B cell (primary cell): ENCODE results near the gene KCNQ5. TPM values are rescaled to one million over a fixed set of nuclear protein-coding genes. Genes with fewer than 3 reads are reported as not detected.

Source experiments
- ATAC-seq: fragments of 200-7000 bp; cut with Tn5 transposase; one replicate; pipeline ENCODE4 v1.10.0; 2021; ENCODE audit warnings: low read depth, mild to moderate bottlenecking, moderate number of reproducible peaks, moderate library complexity
- CTCF ChIA-PET: fragments of 350-600 bp; sonication (Branson Sonifier 250); formaldehyde crosslinking; loops from one replicate; lab custom pipeline; 2021; ENCODE audit warnings: antibody characterized with exemption, inconsistent platforms; lab: Charles Lee
- POLR2A ChIA-PET: fragments of 350-600 bp; sonication (Branson Sonifier 250); formaldehyde crosslinking; loops from one replicate; lab custom pipeline; 2021; ENCODE audit warnings: antibody characterized with exemption; lab: Charles Lee
- DNase-seq: peaks from one replicate; pipeline ENCODE4 v3.0.0; 2013
- H2AFZ ChIP-seq: 2 replicates; pipeline ENCODE4 v1.6.1; 2012; ENCODE audit warnings: mild to moderate bottlenecking, low read depth, low read length; ENCODE audit not compliant: insufficient read depth, poor library complexity, severe bottlenecking
- H3K27ac ChIP-seq, 2 donors: 1 replicate in 1 of 2; 2 replicates in 1 of 2; pipeline ENCODE4 v1.5.1; 2012 to 2013; ENCODE audit warnings: low read length in 2 of 2, mild to moderate bottlenecking in 2 of 2, moderate library complexity in 1 of 2
- H3K27me3 ChIP-seq, 4 experiments: fragments of 200-600 bp in 1 of 4; sonication (generic) in 1 of 4; replicated peaks in 1 of 4; 1 replicate in 2 of 4; 2 replicates in 2 of 4; pipeline versions ENCODE4 v1.6.1 to v1.7.0; 2013 to 2016; ENCODE audit warnings: low read length in 3 of 4, mild to moderate bottlenecking in 2 of 4, mixed read lengths in 1 of 4, moderate library complexity in 1 of 4; ENCODE audit not compliant: insufficient read depth in 4 of 4, control insufficient read depth in 3 of 4; ENCODE audit errors: control extremely low read depth in 1 of 4
- H3K36me3 ChIP-seq, 2 experiments: replicated peaks in 1 of 2; 1 replicate in 1 of 2; 2 replicates in 1 of 2; pipeline versions ENCODE4 v1.6.1 to v1.7.1; 2013; ENCODE audit warnings: low read length in 1 of 2; ENCODE audit not compliant: insufficient read depth in 2 of 2, control insufficient read depth in 1 of 2; ENCODE audit errors: control extremely low read depth in 1 of 2, extremely low read depth in 1 of 2
- H3K4me1 ChIP-seq, 2 donors: fragments of 200-600 bp in 1 of 2; sonication (generic) in 1 of 2; 1 replicate in 1 of 2; 2 replicates in 1 of 2; pipeline versions ENCODE4 v1.5.1 to v1.6.1; 2013 to 2017; ENCODE audit warnings: low read length in 2 of 2; ENCODE audit not compliant: control insufficient read depth in 2 of 2, insufficient read depth in 2 of 2
- H3K4me2 ChIP-seq: replicated peaks from 2 replicates; pipeline ENCODE3; 2012; ENCODE audit warnings: mild to moderate bottlenecking, low read depth, low read length; ENCODE audit not compliant: poor library complexity, severe bottlenecking
- H3K4me3 ChIP-seq, 5 experiments: fragments of 200-600 bp in 1 of 5; sonication (generic) in 1 of 5; 1 replicate in 3 of 5; 2 replicates in 2 of 5; pipeline versions ENCODE4 v1.5.1 to v1.7.0; 2011 to 2016; ENCODE audit warnings: low read length in 4 of 5, mild to moderate bottlenecking in 4 of 5, low read depth in 2 of 5, control low read depth in 1 of 5, moderate library complexity in 1 of 5; ENCODE audit not compliant: insufficient read depth in 1 of 5; ENCODE audit errors: control extremely low read depth in 1 of 5, extremely low read depth in 1 of 5
- H3K79me2 ChIP-seq: fragments of 200-600 bp; sonication (generic); one replicate; pipeline ENCODE4 v1.6.0; 2016; ENCODE audit warnings: low read length; ENCODE audit not compliant: control insufficient read depth, insufficient read depth
- H3K9ac ChIP-seq: fragments of 200-600 bp; sonication (generic); 2 replicates; pipeline ENCODE4 v1.6.1; 2017; ENCODE audit warnings: mild to moderate bottlenecking, low read length, moderate library complexity
- H3K9me3 ChIP-seq, 3 donors: one replicate each; pipeline versions ENCODE4 v1.6.1 to v1.7.1; 2013; ENCODE audit warnings: low read length in 2 of 3; ENCODE audit not compliant: control insufficient read depth in 2 of 3, insufficient read depth in 1 of 3; ENCODE audit errors: control extremely low read depth in 1 of 3
- H4K20me1 ChIP-seq: 2 replicates; pipeline ENCODE4 v1.6.0; 2012; ENCODE audit warnings: mild to moderate bottlenecking, low read length; ENCODE audit not compliant: insufficient read depth, control insufficient read depth, poor library complexity, severe bottlenecking
- H3K27ac Mint-ChIP-seq: one replicate; pipeline ENCODE4 v1.8.0; 2021; ENCODE audit warnings: mixed read lengths
- H3K27me3 Mint-ChIP-seq: one replicate; pipeline ENCODE4 v1.8.0; 2021; ENCODE audit warnings: mixed read lengths
- H3K4me1 Mint-ChIP-seq: one replicate; pipeline ENCODE4 v1.8.0; 2021; ENCODE audit warnings: mixed read lengths
- H3K4me3 Mint-ChIP-seq: one replicate; pipeline ENCODE4 v1.8.0; 2021; ENCODE audit warnings: mixed read lengths
- H3K9me3 Mint-ChIP-seq: one replicate; pipeline ENCODE4 v1.8.0; 2022; ENCODE audit warnings: mixed read lengths; ENCODE audit not compliant: insufficient read depth
- CTCF ChIP-seq: fragments of 200-600 bp; IDR thresholded peaks from one replicate; pipeline ENCODE4 v1.8.0; 2022; ENCODE audit warnings: antibody characterized with exemption, mild to moderate bottlenecking
- EZH2 ChIP-seq: IDR thresholded peaks from 2 replicates; pipeline ENCODE4 v1.6.1; 2012; ENCODE audit warnings: borderline replicate concordance, low read depth, mild to moderate bottlenecking, moderate library complexity, low read length; ENCODE audit not compliant: insufficient read depth, poor library complexity, severe bottlenecking
- WGBS: methylation state at CpG from one replicate; pipeline ENCODE4 v1.1.5; 2013; ENCODE audit warnings: missing lambda C conversion rate; ENCODE audit not compliant: insufficient coverage; 5-methylcytosine and 5-hydroxymethylcytosine counted together
- intact Hi-C: fragments of 100-400 bp; cut with micrococcal nuclease; formaldehyde crosslinking; loops from one replicate; pipeline ENCODE4 v1.10.0; 2022
- polyA plus RNA-seq: library from polyadenylated mRNA; depleted of rRNA; stranded (reverse); fragments of >200 nt; gene quantifications from 2 replicates; pipeline ENCODE4 v1.2.3, GENCODE V29; 2012
- total RNA-seq, 2 donors: library from RNA; stranded (reverse); fragments of 120-200 nt in 1 of 2; gene quantifications; 1 replicate in 1 of 2; 2 replicates in 1 of 2; pipeline versions ENCODE4 v1.2.3 to v1.2.4, GENCODE V29; 2013 to 2022

KCNQ5 gene
- total and polyA plus RNA-seq, 2 donors (not counting 1 experiment from before 2014, with no cell fraction given) = 2.3 to 9.4 TPM

- WGBS = no CpG with 5 or more reads among the region's 3 CpGs
- no peaks in the 10 kb centered on the region for H3K36me3 ChIP-seq
- no peak overlapping the region for H3K4me3 Mint-ChIP-seq
- peaks cover 6% of the 10 kb centered on the region for H3K9me3 Mint-ChIP-seq
- H3K27me3 ChIP-seq = no peaks in the 10 kb centered on the region
- no peaks in the 10 kb centered on the region for H3K4me1 ChIP-seq
- no peaks in the 10 kb centered on the region for H3K79me2 ChIP-seq
- no peak overlapping the region for H3K9ac ChIP-seq
- intact Hi-C loops = no loop called here
- ATAC-seq (no peak), DNase-seq (no peak)
- no peaks in the 10 kb centered on the region for H3K9me3 ChIP-seq
- ChIA-PET CTCF (no interaction called here), POLR2A (no interaction called here)
- no peaks in the 10 kb centered on the region for H4K20me1 ChIP-seq
- no peak for TF ChIP-seq EZH2
- no peak for TF ChIP-seq CTCF
- H2AFZ ChIP-seq = no peak overlapping the region
- H3K27ac Mint-ChIP-seq = no peak overlapping the region
- H3K27me3 Mint-ChIP-seq = no peaks in the 10 kb centered on the region
- no peak overlapping the region for H3K4me3 ChIP-seq
- no peak overlapping the region for H3K27ac ChIP-seq
- H3K4me1 Mint-ChIP-seq = peaks cover 9% of the 10 kb centered on the region
- no peak overlapping the region for H3K4me2 ChIP-seq
These were observed 210.4 kb downstream of the KCNQ5 start for GRCh38 chr6:72832271-72832670.

- ATAC-seq = no peak
- intact Hi-C loops = no loop called here
- H3K9ac ChIP-seq = no peak overlapping the region
- peaks cover 2% of the 10 kb centered on the region for H3K4me1 Mint-ChIP-seq
- H3K36me3 ChIP-seq = no peaks in the 10 kb centered on the region
- POLR2A ChIA-PET = no interaction called here
- CTCF ChIA-PET = interaction anchor here (0.9 kb wide), 1 partner anchor 216 kb away, joined by 3 read pairs; no protein-coding TSS in a partner anchor
- no peak for DNase-seq
- H3K27ac Mint-ChIP-seq = no peak overlapping the region
- H4K20me1 ChIP-seq = no peaks in the 10 kb centered on the region
- no peak overlapping the region for H3K27ac ChIP-seq
- H3K4me2 ChIP-seq = no peak overlapping the region
- no peak overlapping the region for H2AFZ ChIP-seq
- H3K27me3 ChIP-seq = no peaks in the 10 kb centered on the region
- no peak overlapping the region for H3K4me3 Mint-ChIP-seq
- H3K4me3 ChIP-seq = no peak overlapping the region
- H3K9me3 Mint-ChIP-seq = peaks cover 2% of the 10 kb centered on the region
- peaks cover 2% of the 10 kb centered on the region for H3K79me2 ChIP-seq
- WGBS = no CpG with 5 or more reads among the region's 1 CpG
- TF ChIP-seq EZH2 (no peak), CTCF (no peak)
- H3K4me1 ChIP-seq = no peaks in the 10 kb centered on the region
- H3K27me3 Mint-ChIP-seq = no peaks in the 10 kb centered on the region
- H3K9me3 ChIP-seq = no peaks in the 10 kb centered on the region
These were observed 213.9 kb downstream of the KCNQ5 start for GRCh38 chr6:72835749-72836148.
